GM21723 (cell line): ENCODE measurements around the gene NAV2.

Source experiments
- ATAC-seq: cut with Tn5 transposase; IDR thresholded peaks from one replicate; pipeline ENCODE4 v1.9.1; 2021; ENCODE audit warnings: mild to moderate bottlenecking, moderate library complexity; ENCODE audit not compliant: unreplicated experiment

NAV2 gene

GRCh38 chr11:19853016-19853415, 140.4 kb downstream of the NAV2 start:
- ATAC-seq: no peak

- no peak for ATAC-seq
Observed at GRCh38 chr11:19853920-19854319, 141.3 kb downstream of the NAV2 start.

DNA sequence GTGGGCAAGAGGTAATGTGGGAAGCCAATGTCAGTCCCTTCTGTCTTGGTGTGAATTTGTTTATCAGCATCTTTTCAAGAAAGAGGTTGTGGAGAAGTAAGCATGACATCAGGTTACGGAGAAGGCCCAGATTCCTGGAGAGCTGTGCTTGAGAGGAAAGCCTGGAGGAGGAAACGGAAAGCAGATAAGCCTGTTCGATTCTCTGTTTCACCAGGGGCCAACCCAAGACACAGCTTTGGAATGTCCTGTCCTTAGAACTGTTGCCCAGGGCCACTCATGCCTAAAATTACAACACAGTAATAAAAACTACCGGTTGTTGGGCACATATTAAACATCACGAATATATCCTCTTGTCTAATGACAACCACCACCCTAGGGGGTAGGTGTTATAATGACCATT, 148.5 kb downstream of the NAV2 start:
- no peak for ATAC-seq

DNA sequence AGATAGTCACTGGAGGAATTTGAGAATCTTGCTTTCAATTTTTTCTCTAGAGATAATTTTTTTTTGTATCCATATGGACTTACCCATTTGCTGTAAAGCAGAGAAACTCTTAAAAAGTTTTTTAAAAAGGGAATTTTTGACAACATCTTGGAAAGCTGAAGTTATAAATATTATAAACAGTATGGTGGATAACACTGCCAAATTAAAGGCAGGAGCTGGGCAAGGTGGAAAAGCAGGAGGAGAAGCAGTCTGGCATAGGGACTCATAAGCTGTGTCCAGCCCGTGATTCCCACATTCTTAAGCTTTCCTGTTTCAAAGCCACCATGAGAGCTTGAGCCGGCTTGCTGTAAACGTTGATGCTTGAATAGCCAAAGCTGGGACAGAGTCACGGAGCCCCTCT, 149.5 kb downstream of the NAV2 start:
- no peak for ATAC-seq

- no peak for ATAC-seq
Observed at GRCh38 chr11:19864141-19865140, 151.8 kb downstream of the NAV2 start.

DNA sequence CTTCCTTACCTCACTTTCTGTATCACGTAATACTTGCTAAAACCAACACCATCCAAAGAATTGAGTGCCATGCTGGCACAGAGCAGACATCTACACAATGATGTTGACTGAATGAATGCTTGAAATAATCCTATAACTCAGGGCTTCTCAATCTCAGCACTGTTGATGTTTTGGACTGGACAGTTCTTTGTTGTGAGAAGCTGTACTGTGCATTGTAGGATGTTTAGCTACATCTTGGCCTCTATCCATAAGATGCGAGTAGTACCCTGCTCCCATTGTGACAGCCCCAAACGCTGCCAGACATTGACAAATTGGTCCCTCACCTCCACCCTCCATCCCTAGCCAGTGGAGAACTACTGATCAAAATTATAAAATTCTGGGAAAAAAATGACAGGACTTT, 153.4 kb downstream of the NAV2 start:
- no peak for ATAC-seq

DNA sequence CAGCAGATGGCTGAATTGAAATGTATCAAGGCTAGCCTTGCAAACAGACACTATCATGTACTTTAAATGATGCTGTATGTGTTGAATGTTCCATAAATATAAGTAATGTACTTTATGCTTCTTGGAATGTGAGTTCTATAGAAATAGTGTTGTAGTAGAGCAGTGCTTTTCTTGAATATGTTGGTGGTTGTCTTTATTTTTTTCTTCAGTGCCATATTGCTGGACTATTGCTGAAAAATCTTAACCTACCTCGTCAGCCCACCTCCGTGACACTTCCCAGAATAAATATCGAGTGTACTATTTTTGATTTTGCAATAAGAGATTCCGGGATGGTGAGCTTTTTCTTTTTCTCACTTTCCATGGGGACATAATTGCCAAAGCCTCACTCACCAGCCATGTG, 153.9 kb downstream of the NAV2 start:
- ATAC-seq: no peak

DNA sequence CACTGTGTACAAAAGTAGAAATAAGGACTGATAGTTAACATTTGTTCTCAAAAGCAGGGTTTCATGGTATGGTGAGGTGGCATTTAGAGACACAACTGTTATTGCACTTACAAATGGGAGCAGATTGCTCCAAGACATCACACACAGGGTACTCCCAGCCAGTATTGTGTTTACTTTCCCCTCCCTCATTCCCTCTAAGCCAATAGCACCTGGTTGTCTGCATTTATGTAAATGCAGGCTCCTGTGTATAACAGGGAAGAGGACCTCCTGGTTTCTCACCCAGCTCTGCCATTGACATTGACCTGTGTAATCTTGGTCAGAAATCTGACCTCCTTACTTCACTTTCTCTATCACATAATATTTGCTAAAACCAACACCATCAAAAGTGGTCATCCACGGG, 154.4 kb downstream of the NAV2 start:
- ATAC-seq: no peak

DNA sequence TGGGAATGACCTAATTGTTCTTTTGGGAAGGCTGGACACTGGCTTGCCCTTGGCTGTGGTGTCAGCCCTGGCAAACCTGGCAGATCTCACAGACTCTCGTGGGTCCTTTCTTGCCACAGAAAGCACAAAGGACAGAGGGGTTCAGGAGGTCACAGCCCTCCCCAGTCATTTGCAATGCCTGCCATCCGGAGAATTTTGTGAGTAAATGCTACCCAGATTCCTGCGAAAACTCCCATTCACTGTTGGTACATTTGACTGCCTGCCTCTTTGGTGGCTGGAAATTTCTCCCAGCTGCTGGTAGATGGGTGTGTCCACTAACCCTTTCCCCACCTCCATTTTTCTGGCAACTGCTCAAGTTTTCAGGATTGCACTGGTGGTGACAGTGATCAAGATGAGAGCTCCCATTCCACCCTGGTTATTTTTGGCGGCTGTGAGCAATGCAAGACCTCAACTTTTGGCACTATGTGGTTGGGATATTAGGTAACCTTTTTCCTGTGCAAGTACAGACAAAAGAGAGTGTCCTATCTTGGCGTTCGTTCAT, 155.7 kb downstream of the NAV2 start:
- ATAC-seq: no peak

DNA sequence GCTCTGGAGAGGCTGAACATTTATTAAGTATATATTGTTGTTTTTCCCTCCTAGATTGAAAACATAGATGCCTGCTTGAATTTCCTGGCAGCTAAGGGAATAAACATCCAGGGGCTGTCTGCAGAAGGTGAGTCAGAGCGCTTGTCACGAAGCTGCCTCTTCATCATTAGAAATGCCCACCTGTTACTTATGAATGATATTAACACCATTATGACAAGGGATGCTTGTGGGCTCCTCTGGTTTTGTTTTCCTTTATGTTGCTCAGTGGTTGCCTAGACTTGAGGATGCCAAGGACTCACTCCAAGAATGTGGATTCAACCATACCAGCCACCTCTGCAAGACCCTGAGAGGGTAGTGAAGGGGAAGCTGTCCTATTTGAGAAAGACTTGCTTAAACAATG, 156.2 kb downstream of the NAV2 start:
- no peak for ATAC-seq

GRCh38 chr11:19869466-19869865, 156.8 kb downstream of the NAV2 start:
- no peak for ATAC-seq

- no peak for ATAC-seq
Observed at GRCh38 chr11:19869946-19870589, 157.4 kb downstream of the NAV2 start.

DNA sequence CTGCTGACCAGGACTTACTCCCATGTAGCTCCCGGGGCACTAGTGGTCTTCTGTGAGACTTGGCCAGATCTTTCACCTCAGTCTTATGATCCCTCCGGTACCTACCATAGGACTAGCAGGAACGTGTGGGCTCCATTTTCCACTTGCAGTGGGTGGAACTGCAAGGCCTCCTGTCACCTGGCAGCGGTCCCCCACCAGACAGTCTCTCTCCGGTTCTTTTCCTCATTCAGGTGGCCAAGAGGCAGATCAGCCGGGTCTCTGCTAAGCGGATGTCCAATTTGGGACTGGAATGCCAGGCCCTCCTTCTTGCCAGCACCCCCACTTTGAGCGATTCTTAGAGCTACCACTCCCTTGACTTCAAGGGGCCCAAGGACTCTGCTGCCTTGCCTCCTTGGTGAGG, 158.9 kb downstream of the NAV2 start:
- ATAC-seq: no peak

GRCh38 chr11:19872512-19873145, 160.0 kb downstream of the NAV2 start:
- no peak for ATAC-seq

DNA sequence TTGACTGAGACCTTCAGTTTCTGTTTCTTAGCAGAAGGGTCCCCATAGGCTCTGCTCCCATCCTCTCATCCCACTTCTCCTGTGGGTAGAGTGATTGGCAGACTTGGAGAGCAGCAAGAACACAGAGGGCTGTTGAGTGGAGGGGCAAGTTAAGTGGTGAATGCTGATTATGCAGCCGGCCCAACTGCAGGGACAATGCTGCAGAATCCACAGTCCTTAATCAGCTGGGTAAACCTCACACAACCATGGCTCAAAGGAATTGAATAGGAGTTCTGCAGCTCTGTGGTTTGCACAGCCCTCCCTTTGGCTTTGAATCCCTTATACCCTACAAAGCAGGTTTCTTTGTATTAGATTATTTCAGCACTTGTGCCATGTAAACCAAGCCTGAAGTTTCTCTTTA, 161.1 kb downstream of the NAV2 start:
- no peak for ATAC-seq

DNA sequence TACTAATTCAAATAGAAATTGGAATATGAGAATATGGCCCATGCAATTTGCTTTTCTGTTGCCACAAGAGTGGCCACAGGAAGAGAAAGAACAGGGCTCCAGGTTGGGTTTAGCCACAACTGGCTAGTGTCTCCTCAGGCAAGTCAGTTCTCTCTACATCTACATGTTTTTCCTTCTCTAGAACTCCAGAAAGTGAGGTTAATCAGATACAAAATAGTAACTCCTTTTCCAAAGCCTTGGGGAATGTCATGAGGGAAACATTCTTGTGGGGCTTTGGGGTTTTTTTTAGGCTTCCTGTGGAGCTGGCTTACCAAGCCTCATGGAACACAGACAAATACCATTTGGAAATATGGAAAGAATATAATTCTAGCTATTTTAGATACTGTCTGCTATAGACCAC, 161.6 kb downstream of the NAV2 start:
- ATAC-seq: no peak

DNA sequence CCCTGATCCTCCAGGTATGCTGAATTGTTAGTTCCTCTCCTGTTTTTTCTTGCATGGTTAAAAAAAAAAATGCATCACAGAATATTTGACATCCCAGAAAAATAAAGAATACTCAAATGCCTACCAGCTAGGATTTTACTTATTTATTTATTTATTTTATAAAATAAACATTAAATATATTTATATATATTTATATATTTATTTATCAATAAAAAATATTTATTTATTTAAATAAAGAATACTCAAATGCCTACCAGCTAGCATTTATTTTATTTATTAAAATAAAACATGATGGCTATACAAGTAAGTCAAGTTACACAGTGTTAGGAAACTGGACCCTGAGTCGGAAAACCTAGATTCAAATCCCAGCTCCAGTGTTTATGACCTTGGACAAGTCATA, 164.1 kb downstream of the NAV2 start:
- no peak for ATAC-seq

GRCh38 chr11:19878520-19878919, 165.9 kb downstream of the NAV2 start:
- ATAC-seq: no peak

GRCh38 chr11:19879307-19880087, 166.9 kb downstream of the NAV2 start:
- no peak for ATAC-seq

DNA sequence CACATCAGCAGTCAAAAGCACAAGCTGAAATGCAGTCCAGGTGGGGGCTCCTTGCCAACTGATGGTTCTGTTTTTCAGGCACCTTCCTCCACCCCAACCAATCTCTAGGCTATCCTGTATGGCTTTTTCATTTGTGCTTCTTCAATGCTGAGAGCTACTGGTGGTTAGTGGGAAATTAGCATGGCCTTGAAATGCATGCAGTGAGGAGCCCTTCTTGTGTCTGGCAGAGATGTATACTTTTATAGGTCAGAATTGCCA, 167.4 kb downstream of the NAV2 start:
- no peak for ATAC-seq

DNA sequence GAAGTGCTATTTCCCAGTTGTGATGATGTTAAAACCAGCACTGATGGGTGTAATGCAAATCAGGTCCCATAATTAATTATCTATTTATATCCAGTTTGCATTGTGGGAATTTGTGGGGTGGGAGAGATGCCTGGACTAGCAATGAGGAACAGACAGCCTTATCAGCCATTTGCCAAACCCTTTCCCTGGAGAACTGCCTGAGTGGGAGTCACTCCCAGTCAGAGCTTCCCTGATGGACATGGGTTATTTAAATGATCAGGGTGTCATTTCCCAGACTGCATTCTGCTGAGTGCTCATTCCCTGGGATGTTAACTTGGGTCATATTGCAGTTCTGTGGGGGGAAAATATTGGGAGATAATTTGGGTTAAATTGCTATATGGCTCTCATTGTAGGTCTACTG, 168.5 kb downstream of the NAV2 start:
- ATAC-seq: no peak
